IMR-90 (cell line): Measurements from ENCODE around the gene ANKDD1B. TPM values are rescaled to one million over a fixed set of nuclear protein-coding genes. Genes with fewer than 3 reads are reported as not detected.

Experiments used
- ATAC-seq: fragments of 200-7000 bp; cut with Tn5 transposase; 2 replicates; pipeline ENCODE4 v1.9.1; 2020; ENCODE audit warnings: low read depth, mild to moderate bottlenecking, moderate library complexity
- BruUV-seq: library from RNA; stranded (reverse); fragments of 400-500 nt; replicated peaks from 2 replicates; lab custom pipeline; 2021; lab: Mats Ljungman, UMichigan
- CTCF ChIA-PET: fragments of 300-600 bp; formaldehyde crosslinking; extraction: SDS; loops from one replicate; lab custom pipeline; 2021; ENCODE audit warnings: antibody characterized with exemption; lab: Yijun Ruan, JAX
- POLR2A ChIA-PET: fragments of 300-600 bp; sonication (Branson Sonifier 250); formaldehyde crosslinking; loops from one replicate; lab custom pipeline; 2022; ENCODE audit warnings: antibody characterized with exemption; ENCODE audit not compliant: unreplicated experiment; lab: Charles Lee
- DNase-seq: peaks from one replicate; pipeline ENCODE4 v3.0.0; 2013
- H2AFZ ChIP-seq: replicated peaks from 2 replicates; pipeline ENCODE3; 2013; ENCODE audit warnings: low read length, mild to moderate bottlenecking; ENCODE audit not compliant: poor library complexity
- H2AK5ac ChIP-seq: 2 replicates; pipeline ENCODE4 v1.6.1; 2013; ENCODE audit warnings: low read depth, low read length, inconsistent platforms
- H2AK9ac ChIP-seq: replicated peaks from 2 replicates; pipeline ENCODE3; 2013; ENCODE audit warnings: mild to moderate bottlenecking, low read depth, low read length, moderate library complexity; ENCODE audit not compliant: poor library complexity
- H2BK120ac ChIP-seq: 2 replicates; pipeline ENCODE4 v1.6.1; 2013; ENCODE audit warnings: low read depth, low read length, inconsistent platforms
- H2BK15ac ChIP-seq: 3 replicates; pipeline ENCODE4 v1.6.1; 2013; ENCODE audit warnings: low read depth, low read length, inconsistent platforms
- H2BK20ac ChIP-seq: 2 replicates; pipeline ENCODE4 v1.6.1; 2013; ENCODE audit warnings: low read depth, mild to moderate bottlenecking, inconsistent platforms, low read length, moderate library complexity
- H2BK5ac ChIP-seq: 2 replicates; pipeline ENCODE4 v1.6.1; 2013; ENCODE audit warnings: mild to moderate bottlenecking, low read depth, low read length, inconsistent platforms; ENCODE audit not compliant: poor library complexity, severe bottlenecking
- H3K14ac ChIP-seq: replicated peaks from 2 replicates; pipeline ENCODE4 v1.6.1; 2013; ENCODE audit warnings: low read depth, low read length, inconsistent platforms
- H3K18ac ChIP-seq: 2 replicates; pipeline ENCODE4 v1.6.1; 2013; ENCODE audit warnings: low read depth, low read length, control low read depth
- H3K23ac ChIP-seq: 2 replicates; pipeline ENCODE4 v1.6.1; 2013; ENCODE audit warnings: low read depth, low read length, inconsistent platforms
- H3K27ac ChIP-seq: 2 replicates; pipeline ENCODE4 v1.5.1; 2013; ENCODE audit warnings: mild to moderate bottlenecking, control low read depth, low read length; ENCODE audit not compliant: insufficient read depth
- H3K27me3 ChIP-seq: 2 replicates; pipeline ENCODE4 v1.6.1; 2013; ENCODE audit warnings: low read length; ENCODE audit not compliant: control insufficient read depth, insufficient read depth
- H3K36me3 ChIP-seq: 2 replicates; pipeline ENCODE4 v1.6.1; 2013; ENCODE audit warnings: low read length, mixed read lengths; ENCODE audit not compliant: control insufficient read depth, insufficient read depth
- H3K4ac ChIP-seq: 2 replicates; pipeline ENCODE4 v1.6.1; 2013; ENCODE audit warnings: low read depth, low read length, inconsistent platforms
- H3K4me1 ChIP-seq: 2 replicates; pipeline ENCODE4 v1.6.1; 2013; ENCODE audit warnings: low read length, mixed read lengths; ENCODE audit not compliant: control insufficient read depth, insufficient read depth
- H3K4me2 ChIP-seq: 2 replicates; pipeline ENCODE4 v1.6.1; 2013; ENCODE audit warnings: low read depth, mild to moderate bottlenecking, control low read depth, low read length, moderate library complexity
- H3K4me3 ChIP-seq: 2 replicates; pipeline ENCODE4 v1.5.1; 2013; ENCODE audit warnings: low read depth, mild to moderate bottlenecking, control low read depth, low read length, moderate library complexity; ENCODE audit not compliant: insufficient read depth
- H3K56ac ChIP-seq: 2 replicates; pipeline ENCODE4 v1.6.1; 2013; ENCODE audit warnings: low read length, inconsistent platforms; ENCODE audit not compliant: insufficient read depth; ENCODE audit errors: extremely low read depth
- H3K79me1 ChIP-seq, 2 experiments: 2 replicates each; pipeline ENCODE4 v1.6.1; 2013; ENCODE audit warnings: low read length in 2 of 2, inconsistent platforms in 1 of 2, low read depth in 1 of 2
- H3K9ac ChIP-seq: 2 replicates; pipeline ENCODE4 v1.6.1; 2013; ENCODE audit warnings: low read depth, low read length, control low read depth
- H3K9me1 ChIP-seq: 2 replicates; pipeline ENCODE4 v1.6.1; 2013; ENCODE audit warnings: low read length, inconsistent platforms; ENCODE audit not compliant: insufficient read depth
- H3K9me3 ChIP-seq: 2 replicates; pipeline ENCODE4 v1.6.1; 2013; ENCODE audit warnings: low read length; ENCODE audit not compliant: control insufficient read depth, insufficient read depth
- H4K20me1 ChIP-seq: 2 replicates; pipeline ENCODE4 v1.6.1; 2013; ENCODE audit warnings: low read length, inconsistent platforms; ENCODE audit not compliant: insufficient read depth
- H4K5ac ChIP-seq: 2 replicates; pipeline ENCODE4 v1.6.1; 2013; ENCODE audit warnings: mild to moderate bottlenecking, low read depth, low read length, control low read depth
- H4K8ac ChIP-seq, 2 experiments: 2 replicates each; pipeline ENCODE4 v1.6.1; 2013; ENCODE audit warnings: low read depth in 2 of 2, low read length in 2 of 2, control low read depth in 1 of 2, inconsistent platforms in 1 of 2
- H4K91ac ChIP-seq: 2 replicates; pipeline ENCODE4 v1.6.1; 2013; ENCODE audit warnings: low read depth, low read length, inconsistent platforms; ENCODE audit not compliant: insufficient read depth
- BHLHE40 ChIP-seq: fragments of 150-350 bp; IDR thresholded peaks from 2 replicates; pipeline ENCODE4 v1.6.1; 2016; ENCODE audit warnings: mild to moderate bottlenecking, low read depth, low read length
- CEBPB ChIP-seq: IDR thresholded peaks from 2 replicates; pipeline ENCODE4 v1.6.1; 2012; ENCODE audit warnings: low read depth, low read length, improper control_type of control experiment
- CTCF ChIP-seq: conservative IDR thresholded peaks from 2 replicates; pipeline ENCODE4 v1.5.1; 2012; ENCODE audit warnings: mild to moderate bottlenecking, low read depth, low read length, improper control_type of control experiment
- FOS ChIP-seq: fragments of 150-350 bp; IDR thresholded peaks from 2 replicates; pipeline ENCODE4 v1.6.1; 2016; ENCODE audit warnings: low read depth, low read length
- MAZ ChIP-seq: IDR thresholded peaks from 2 replicates; pipeline ENCODE4 v1.6.1; 2012; ENCODE audit warnings: low read depth, mild to moderate bottlenecking, low read length, improper control_type of control experiment, moderate library complexity, borderline replicate concordance
- MXI1 ChIP-seq: IDR thresholded peaks from 2 replicates; pipeline ENCODE4 v1.6.1; 2012; ENCODE audit warnings: low read depth, mild to moderate bottlenecking, low read length, moderate library complexity, borderline replicate concordance
- NFE2L2 ChIP-seq: fragments of 150-350 bp; IDR thresholded peaks from 2 replicates; pipeline ENCODE4 v1.6.1; 2016; ENCODE audit warnings: low read depth, mild to moderate bottlenecking, low read length
- POLR2A ChIP-seq: IDR thresholded peaks from 2 replicates; pipeline ENCODE4 v1.6.1; 2012; ENCODE audit warnings: mild to moderate bottlenecking, low read depth, low read length
- RAD21 ChIP-seq: IDR thresholded peaks from 2 replicates; pipeline ENCODE4 v1.6.1; 2012; ENCODE audit warnings: low read length, improper control_type of control experiment
- RFX5 ChIP-seq: IDR thresholded peaks from 2 replicates; pipeline ENCODE4 v1.8.0; 2012; ENCODE audit warnings: low read depth, mild to moderate bottlenecking, low read length, moderate library complexity
- SMC3 ChIP-seq: fragments of 150-350 bp; IDR thresholded peaks from 2 replicates; pipeline ENCODE4 v1.6.1; 2016; ENCODE audit warnings: low read depth, mild to moderate bottlenecking, antibody characterized with exemption, low read length, moderate library complexity
- WGBS, 2 experiments: methylation state at CpG; one replicate each; pipeline versions ENCODE4 v1.1.5 to v1.1.7; 2013; ENCODE audit warnings: missing lambda C conversion rate in 2 of 2; ENCODE audit not compliant: insufficient read length in 1 of 2; ENCODE audit errors: extremely low coverage in 2 of 2; 5-methylcytosine and 5-hydroxymethylcytosine counted together
- dilution Hi-C: fragments of 300-500 bp; cut with HindIII; formaldehyde crosslinking; loops from one replicate; pipeline ENCODE4 v1.14.3; 2018; ENCODE audit warnings: low sequenced_read_pairs; ENCODE audit not compliant: unreplicated experiment
- in situ Hi-C: fragments of 300-500 bp; cut with MboI; formaldehyde crosslinking; loops from 3 replicates; pipeline ENCODE4 v1.14.3; 2019; ENCODE audit warnings: low sequenced_read_pairs, inconsistent platforms, mixed read lengths
- intact Hi-C: fragments of 100-400 bp; cut with micrococcal nuclease; formaldehyde crosslinking; loops from 2 replicates; pipeline ENCODE4 v1.10.0; 2022
- polyA plus RNA-seq, 3 experiments: library from polyadenylated mRNA; depleted of rRNA; stranded (reverse); fragments of >200 nt; gene quantifications; 2 replicates each; pipeline ENCODE4 v1.2.3, GENCODE V29; 2012; ENCODE audit warnings: low replicate concordance in 1 of 3
- total RNA-seq: library from RNA; depleted of rRNA; stranded (reverse); fragments of >200 nt; gene quantifications from 2 replicates; pipeline ENCODE4 v1.2.3, GENCODE V29; 2012

The ANKDD1B gene
- total and polyA plus RNA-seq, 2 of the 4 experiments (the other 2 are of a cell fraction), result 0.24 TPM; not detected in 1

- CTCF ChIA-PET, result no interaction called here
- POLR2A ChIA-PET, result no interaction called here
- Histone ChIP-seq H3K27me3 (no peaks in the 10 kb centered on the region), H3K27ac (no peak overlapping the region), H2BK15ac (no peak overlapping the region), H2BK20ac (no peak overlapping the region), H3K18ac (no peak overlapping the region), H3K4me3 (no peak overlapping the region), H3K56ac (no peak overlapping the region), H3K79me1 (no peaks in the 10 kb centered on the region), H3K4ac (no peak overlapping the region), H2AK5ac (no peak overlapping the region), H3K4me1 (no peaks in the 10 kb centered on the region), H4K20me1 (no peaks in the 10 kb centered on the region), H3K9ac (no peak overlapping the region), H2BK120ac (no peak overlapping the region), H2BK5ac (no peak overlapping the region), H2AFZ (no peak overlapping the region), H4K5ac (no peak overlapping the region), H4K91ac (no peak overlapping the region), H4K8ac (no peak overlapping the region), H3K4me2 (no peak overlapping the region), H3K36me3 (no peaks in the 10 kb centered on the region), H3K9me3 (no peaks in the 10 kb centered on the region), H3K23ac (no peak overlapping the region), H3K9me1 (no peaks in the 10 kb centered on the region), H3K14ac (no peak overlapping the region), H2AK9ac (no peak overlapping the region)
- no CpG with 5 or more reads among the region's 3 CpGs for WGBS, 2 experiments
- BruUV-seq, result no TSS peak
- dilution Hi-C loops, result no loop called here
- peak; percentile 28 for DNase-seq
- peak; percentile 34 for ATAC-seq
- no peak; the same call in 1 of the 2 replicates for TF ChIP-seq CEBPB
- TF ChIP-seq MAZ, result no peak
- TF ChIP-seq FOS, result no peak
- TF ChIP-seq CTCF, result no peak
- TF ChIP-seq NFE2L2, result no peak
- TF ChIP-seq MXI1, result no peak
- no peak for TF ChIP-seq SMC3
- no peak for TF ChIP-seq POLR2A
- no peak for TF ChIP-seq BHLHE40
- no peak for TF ChIP-seq RAD21
- no peak for TF ChIP-seq RFX5
- intact Hi-C loops, result loop anchor here (2.0 to 5.0 kb wide), 2 partner anchors 14 to 248 kb away; no protein-coding TSS in a partner anchor
- in situ Hi-C loops, result no loop called here
Observed at GRCh38 chr5:75670577-75670976, 59.3 kb downstream of the ANKDD1B start.
